ENCODE results near the gene MROH2A.
A peak's percentile ranks its signal among the peaks of the same experiment; 100 is the strongest.
"Not testable (repeated sequence)": the region's sequence is repeated elsewhere in the genome, so short reads cannot be mapped to it uniquely, and the experiment has no call there.

Gene MROH2A

GRCh38 chr2:233866479-233866878 is 88.3 kb downstream of the MROH2A start:
- no peak for DNase-seq

- peak; percentile 60 for DNase-seq
These were observed 89.9 kb downstream of the MROH2A start, which contains the start of gene MSL3B for GRCh38 chr2:233867993-233868532. TSS of gene MSL3B (minus strand) at chr2:233868386.

- DNase-seq, result no peak
These were observed 93.3 kb downstream of the MROH2A start for GRCh38 chr2:233871432-233871831.

- not testable (repeated sequence) for DNase-seq
These were observed 94.0 kb downstream of the MROH2A start for GRCh38 chr2:233872125-233872524.

DNA sequence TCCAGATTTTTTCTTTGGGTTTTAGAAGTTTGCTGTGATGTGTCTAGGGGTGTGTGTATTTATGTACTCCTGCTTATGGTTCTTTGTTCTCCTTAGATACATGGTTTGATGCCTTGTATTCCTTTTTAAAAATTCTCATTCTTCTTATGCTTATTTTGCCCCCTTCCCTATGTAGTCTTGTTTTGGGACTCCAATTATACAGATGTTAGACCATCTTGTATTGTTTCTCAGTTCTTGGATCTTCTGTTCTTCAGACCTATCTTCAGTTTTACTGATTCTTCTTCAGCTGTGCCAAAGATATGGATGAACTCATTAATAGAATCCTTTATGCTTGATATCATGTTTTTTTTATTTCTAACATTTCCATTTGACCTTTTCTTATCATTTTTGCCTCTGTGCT is 104.2 kb downstream of the MROH2A start:
- DNase-seq, result no peak
